Measurements from ENCODE around the gene PLXNA4. TPM values are rescaled to one million over a fixed set of nuclear protein-coding genes. Genes with fewer than 3 reads are reported as not detected.

Gene PLXNA4
- total RNA-seq, 2 donors from 2014 or later, result 24.0 to 42.7 TPM

GRCh38 chr7:132471515-132471914, 104.8 kb downstream of the PLXNA4 start:
- H3K27ac ChIP-seq (ENCODE audit: low read depth, low read length), result no peak overlapping the region
- 90 to 100% methylated on average over 1 to 5 of the region's 6 CpGs for WGBS, 2 experiments (ENCODE audit: insufficient coverage in 1 of 2, insufficient read length in 1 of 2)
- no peak overlapping the region for H3K4me3 Mint-ChIP-seq

GRCh38 chr7:132469681-132470080, 106.6 kb downstream of the PLXNA4 start:
- H3K4me3 Mint-ChIP-seq, result no peak overlapping the region
- H3K9ac ChIP-seq (ENCODE audit: extremely low read depth, low read length, poor library complexity, severe bottlenecking), result no peak overlapping the region
- WGBS, 2 experiments (ENCODE audit: insufficient coverage in 1 of 2, insufficient read length in 1 of 2), result 60 to 67% methylated on average over 3 to 4 of the region's 4 CpGs
- no peaks in the 10 kb centered on the region for H3K27me3 ChIP-seq (ENCODE audit: control insufficient read depth, insufficient read depth, low read length, poor library complexity, severe bottlenecking)
- H3K4me1 ChIP-seq (ENCODE audit: control insufficient read depth, insufficient read depth, low read length), result no peaks in the 10 kb centered on the region
- DNase-seq, result no peak
- TF ChIP-seq CTCF (conservative IDR thresholded peaks at IDR 0.05), result no peak
- H3K4me3 ChIP-seq (ENCODE audit: low read length), result no peak overlapping the region
- H3K27ac Mint-ChIP-seq, result no peak overlapping the region
- peaks cover 17% of the 10 kb centered on the region for H3K36me3 Mint-ChIP-seq (ENCODE audit: low read depth)
- no peak overlapping the region for H3K27ac ChIP-seq (ENCODE audit: low read depth, low read length)
- H3K27me3 Mint-ChIP-seq (ENCODE audit: insufficient read depth), result peaks cover 3% of the 10 kb centered on the region
- no peaks in the 10 kb centered on the region for H3K9me3 ChIP-seq (ENCODE audit: control insufficient read depth, low read length)
- H3K9me3 Mint-ChIP-seq, result no peaks in the 10 kb centered on the region
- no peaks in the 10 kb centered on the region for H3K36me3 ChIP-seq (ENCODE audit: control insufficient read depth, insufficient read depth, low read length)
- peaks cover 16% of the 10 kb centered on the region for H3K4me1 Mint-ChIP-seq

More at GRCh38 chr7:132471515-132471914, 104.8 kb downstream of the PLXNA4 start:
- Histone ChIP-seq H3K9me3 (ENCODE audit: control insufficient read depth, low read length) (no peaks in the 10 kb centered on the region), H3K9ac (ENCODE audit: extremely low read depth, low read length, poor library complexity, severe bottlenecking) (no peak overlapping the region), H3K36me3 (ENCODE audit: control insufficient read depth, insufficient read depth, low read length) (no peaks in the 10 kb centered on the region), H3K27me3 (ENCODE audit: control insufficient read depth, insufficient read depth, low read length, poor library complexity, severe bottlenecking) (no peaks in the 10 kb centered on the region), H3K4me1 (ENCODE audit: control insufficient read depth, insufficient read depth, low read length) (peaks cover 13% of the 10 kb centered on the region), H3K4me3 (ENCODE audit: low read length) (no peak overlapping the region)
- peaks cover 2% of the 10 kb centered on the region for H3K27me3 Mint-ChIP-seq (ENCODE audit: insufficient read depth)
- H3K27ac Mint-ChIP-seq, result no peak overlapping the region
- TF ChIP-seq CTCF (conservative IDR thresholded peaks at IDR 0.05), result no peak
- DNase-seq, result no peak
- peaks cover 17% of the 10 kb centered on the region for H3K36me3 Mint-ChIP-seq (ENCODE audit: low read depth)
- H3K4me1 Mint-ChIP-seq, result peaks cover 34% of the 10 kb centered on the region
- no peaks in the 10 kb centered on the region for H3K9me3 Mint-ChIP-seq

- peaks cover 17% of the 10 kb centered on the region for H3K36me3 Mint-ChIP-seq (ENCODE audit: low read depth)
- Histone ChIP-seq H3K4me1 (ENCODE audit: control insufficient read depth, insufficient read depth, low read length) (no peaks in the 10 kb centered on the region), H3K4me3 (ENCODE audit: low read length) (no peak overlapping the region), H3K9me3 (ENCODE audit: control insufficient read depth, low read length) (no peaks in the 10 kb centered on the region), H3K27ac (ENCODE audit: low read depth, low read length) (no peak overlapping the region), H3K36me3 (ENCODE audit: control insufficient read depth, insufficient read depth, low read length) (no peaks in the 10 kb centered on the region), H3K9ac (ENCODE audit: extremely low read depth, low read length, poor library complexity, severe bottlenecking) (no peak overlapping the region), H3K27me3 (ENCODE audit: control insufficient read depth, insufficient read depth, low read length, poor library complexity, severe bottlenecking) (no peaks in the 10 kb centered on the region)
- DNase-seq, result no peak
- peaks cover 3% of the 10 kb centered on the region for H3K27me3 Mint-ChIP-seq (ENCODE audit: insufficient read depth)
- H3K9me3 Mint-ChIP-seq, result no peaks in the 10 kb centered on the region
- TF ChIP-seq CTCF (conservative IDR thresholded peaks at IDR 0.05), result no peak
- H3K4me3 Mint-ChIP-seq, result no peak overlapping the region
- H3K4me1 Mint-ChIP-seq, result peaks cover 12% of the 10 kb centered on the region
- H3K27ac Mint-ChIP-seq, result no peak overlapping the region
- WGBS, 2 experiments (ENCODE audit: insufficient coverage in 1 of 2, insufficient read length in 1 of 2), result 90% methylated on average over 1 of the region's 1 CpG; no CpG with 5 or more reads in 1 of the 2 experiments
Measured at GRCh38 chr7:132469264-132469663, 107.0 kb downstream of the PLXNA4 start.

All from endodermal cell (in vitro differentiated cells).